Fibroblast of gingiva (primary cell): ENCODE data around the gene KAT2B.
"Not testable (repeated sequence)": the region's sequence is repeated elsewhere in the genome, so short reads cannot be mapped to it uniquely, and the experiment has no call there.

Experiments used
- DNase-seq: peaks from one replicate; pipeline ENCODE4 v3.0.0-alpha.2; 2011; ENCODE audit warnings: low read depth

The KAT2B gene

GRCh38 chr3:20041197-20041780 lies 1.0 kb downstream of the KAT2B start:
- peak; percentile 68 for DNase-seq

DNA sequence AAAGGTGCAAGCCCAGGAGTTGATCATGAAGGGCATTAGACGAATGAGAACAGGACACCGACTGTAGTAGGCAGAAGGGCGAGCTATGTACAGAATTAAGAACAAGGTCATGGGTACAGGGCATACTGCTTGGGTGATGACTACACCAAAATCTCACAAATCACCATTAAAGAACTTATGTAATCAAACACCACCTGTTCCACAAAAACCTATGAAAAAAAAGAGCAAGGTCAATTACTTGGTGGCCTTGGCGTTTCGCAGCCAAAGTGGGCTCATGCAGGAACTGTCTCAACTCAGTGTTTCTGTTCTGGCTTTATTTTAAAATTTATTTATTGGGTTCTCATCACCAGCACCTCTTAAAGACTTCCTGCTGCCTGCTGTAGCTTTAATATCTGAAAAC lies 2.1 kb downstream of the KAT2B start:
- DNase-seq = no peak

DNA sequence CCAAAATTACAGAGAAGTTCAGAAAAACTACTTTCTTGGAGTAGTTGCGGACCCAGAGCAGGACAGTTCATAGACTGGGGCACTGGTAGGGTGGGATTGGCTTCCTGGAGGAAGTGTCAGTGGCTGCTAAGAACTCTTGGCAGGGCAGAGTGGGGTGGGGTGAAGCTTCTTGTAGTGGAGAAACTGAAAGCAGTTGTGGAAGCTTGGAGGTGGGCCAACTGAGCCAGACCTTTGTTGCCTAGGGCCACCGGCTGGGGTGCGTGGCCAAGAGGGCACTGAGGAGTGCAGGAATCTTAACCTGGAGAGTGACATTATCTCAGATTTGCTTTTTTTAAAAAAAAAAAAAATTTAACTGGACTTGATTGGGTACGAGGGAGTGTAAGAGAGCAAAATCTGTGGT lies 3.1 kb downstream of the KAT2B start:
- DNase-seq = peak; percentile 48

GRCh38 chr3:20043825-20044224 lies 3.6 kb downstream of the KAT2B start:
- DNase-seq = no peak

- not testable (repeated sequence) for DNase-seq
Observed at GRCh38 chr3:20045141-20045540, 4.9 kb downstream of the KAT2B start.

DNA sequence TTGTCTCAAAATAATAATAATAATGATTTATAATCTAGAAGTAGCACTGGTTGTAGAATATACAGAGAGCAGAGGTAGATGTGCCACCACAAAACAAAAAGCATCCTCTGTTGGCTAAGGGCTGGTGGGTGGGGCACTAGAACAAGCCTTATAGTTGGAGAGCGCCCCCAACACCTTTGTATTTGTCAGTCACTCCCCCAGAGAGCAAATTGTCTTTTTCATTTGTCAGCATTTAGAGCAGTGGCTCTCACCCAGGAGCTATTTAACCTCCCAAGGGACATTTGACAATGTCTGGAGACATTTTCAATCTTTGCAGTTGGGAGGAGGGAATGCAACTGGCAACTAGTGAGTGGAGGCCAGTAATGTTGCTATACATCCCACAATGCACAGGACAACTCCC lies 6.3 kb downstream of the KAT2B start:
- no peak for DNase-seq

GRCh38 chr3:20047341-20047779 lies 7.1 kb downstream of the KAT2B start:
- DNase-seq = no peak

GRCh38 chr3:20047976-20048883 lies 8.0 kb downstream of the KAT2B start:
- peak; percentile 54 for DNase-seq

DNA sequence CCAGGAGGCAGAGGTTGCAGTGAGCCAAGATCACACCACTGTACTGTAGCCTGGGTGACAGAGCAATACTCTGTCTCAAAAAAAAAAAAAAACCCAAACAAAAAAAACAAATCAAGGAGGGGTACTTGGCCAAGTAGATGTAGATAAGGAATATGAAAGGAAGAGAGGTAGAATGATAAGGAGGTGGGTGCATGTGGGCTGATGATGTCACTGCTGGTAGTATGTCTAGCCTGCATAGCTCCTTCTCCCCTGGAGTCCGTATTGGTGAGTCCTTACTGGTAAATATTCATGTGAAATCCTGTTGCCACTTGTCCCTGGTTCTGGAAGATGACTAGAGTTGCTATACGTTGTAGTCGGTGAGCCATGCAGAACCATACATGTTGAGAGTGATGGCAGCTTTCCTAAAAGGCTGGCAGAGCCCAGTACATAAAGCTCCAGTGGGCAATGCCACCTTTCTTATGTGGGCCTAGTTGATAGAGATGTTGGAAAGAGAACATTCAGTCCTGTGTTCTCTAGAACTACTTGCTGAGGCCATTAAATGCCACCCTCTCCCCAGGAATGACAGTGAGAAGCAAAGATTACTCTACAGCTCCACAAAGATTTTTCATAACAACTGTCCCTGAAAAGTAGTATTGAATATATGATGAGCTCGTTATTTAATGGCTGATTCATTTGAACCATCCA lies 11.0 kb downstream of the KAT2B start:
- no peak for DNase-seq

GRCh38 chr3:20052851-20053250 lies 12.6 kb downstream of the KAT2B start:
- no peak for DNase-seq

GRCh38 chr3:20054549-20054987 lies 14.3 kb downstream of the KAT2B start:
- DNase-seq = peak; percentile 80

- no peak for DNase-seq
Observed at GRCh38 chr3:20055020-20055775, 15.0 kb downstream of the KAT2B start.

GRCh38 chr3:20055842-20056241 lies 15.6 kb downstream of the KAT2B start:
- no peak for DNase-seq

DNA sequence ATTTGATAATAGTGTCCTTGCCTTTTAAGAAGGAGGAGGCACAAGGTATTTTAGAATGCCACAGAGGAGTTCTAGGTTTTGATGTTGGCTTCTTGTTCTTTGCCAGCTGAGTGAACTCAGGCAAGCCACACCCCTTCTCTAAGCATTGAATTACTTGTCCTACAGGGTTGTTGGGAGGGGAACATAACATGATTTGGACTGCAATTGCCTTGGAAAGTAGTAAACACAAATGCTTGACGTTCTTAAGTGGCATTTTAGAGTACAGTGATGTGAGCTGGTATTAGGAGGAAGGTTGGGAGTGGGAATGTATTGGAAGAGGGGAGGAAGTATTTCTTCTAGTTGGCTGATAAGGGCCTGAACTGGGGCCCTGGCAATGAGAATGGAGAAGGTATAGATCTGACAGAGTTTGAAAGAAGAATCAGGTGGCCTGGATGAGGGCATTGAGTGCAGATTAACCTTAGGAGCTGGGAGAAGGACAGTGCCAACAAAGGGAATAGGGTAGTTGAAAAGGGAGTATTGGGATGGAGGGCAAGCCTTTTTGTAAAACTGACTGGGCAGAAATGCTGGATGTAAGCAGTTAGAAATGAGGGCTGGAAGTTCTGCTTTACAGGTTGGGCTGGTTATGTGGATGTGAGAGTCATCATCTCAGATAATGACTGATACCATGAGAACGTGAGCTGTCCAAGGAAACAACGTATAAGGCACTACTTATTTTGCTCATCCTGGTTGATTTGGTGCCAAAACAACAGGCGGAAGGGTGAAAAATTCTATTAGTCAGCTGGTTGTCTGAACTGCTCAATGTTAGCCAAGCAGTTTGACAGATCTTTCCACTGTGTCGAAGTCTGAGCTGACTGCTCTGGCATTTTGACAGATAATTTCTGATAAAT lies 16.7 kb downstream of the KAT2B start:
- DNase-seq = peak; percentile 49

- DNase-seq = no peak
Observed at GRCh38 chr3:20057612-20058180, 17.4 kb downstream of the KAT2B start.

DNA sequence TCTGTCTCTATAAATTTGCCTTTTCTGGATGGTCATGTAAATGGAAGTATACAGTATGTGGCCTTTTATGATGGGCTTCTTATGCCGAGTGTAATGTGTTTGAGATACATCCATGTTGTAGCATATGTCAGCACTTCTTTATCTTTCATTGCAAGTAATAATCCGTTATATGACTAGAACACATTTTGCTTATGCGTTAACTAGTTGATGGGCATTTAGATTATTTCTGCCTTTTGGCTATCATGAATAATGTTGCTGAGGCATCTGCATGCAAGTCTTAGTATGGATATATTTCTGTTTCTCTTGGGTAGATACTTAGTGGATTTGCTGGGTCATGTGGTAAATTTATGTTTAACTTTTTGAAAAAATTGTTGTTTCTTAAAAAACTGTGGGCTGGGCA lies 19.7 kb downstream of the KAT2B start:
- no peak for DNase-seq

GRCh38 chr3:20060974-20061685 lies 20.9 kb downstream of the KAT2B start:
- peak; percentile 61 for DNase-seq

DNA sequence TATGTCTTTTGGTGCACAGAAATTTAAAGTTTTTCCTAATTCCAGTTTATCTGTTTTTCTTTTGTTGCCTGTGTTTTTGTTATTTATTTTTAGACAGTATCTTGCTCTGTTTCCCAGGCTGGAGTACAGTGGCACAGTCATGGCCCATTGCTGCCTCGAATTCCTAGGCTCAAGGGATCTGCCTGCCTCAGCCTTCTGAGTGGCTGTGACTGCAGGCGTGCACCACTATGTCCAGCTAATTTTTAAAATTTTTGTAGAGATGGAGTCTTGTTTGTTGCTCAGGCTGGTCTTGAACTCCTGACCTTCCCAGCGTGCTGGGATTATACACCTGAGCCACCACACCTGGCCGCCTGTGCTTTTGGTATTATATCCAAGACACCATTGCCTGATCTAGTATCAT lies 22.8 kb downstream of the KAT2B start:
- DNase-seq = no peak

DNA sequence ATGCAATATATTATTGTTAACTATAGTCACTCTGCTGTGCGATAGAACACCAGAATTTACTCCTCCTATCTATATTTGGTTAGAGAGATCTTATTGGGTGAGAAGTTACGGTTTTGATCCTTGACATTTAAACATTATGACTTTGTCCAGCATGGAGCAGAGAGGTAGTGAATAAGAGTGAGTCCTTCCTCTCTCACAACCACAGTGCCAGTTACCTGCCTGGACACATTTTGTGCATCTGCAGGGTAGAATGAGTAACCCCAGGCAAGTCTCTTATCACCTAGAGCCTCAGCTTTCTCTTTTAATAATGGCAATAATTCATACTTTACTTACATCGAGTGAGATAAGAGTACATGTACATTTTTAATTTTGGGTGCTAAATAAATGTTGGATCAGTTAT lies 24.1 kb downstream of the KAT2B start:
- no peak for DNase-seq
